ENCODE measurements around the gene IL27RA.
A peak's percentile ranks its signal among the peaks of the same experiment; 100 is the strongest.

The IL27RA gene

GRCh38 chr19:14089662-14090508 is 58.3 kb downstream of the IL27RA start:
- peak; percentile 69 for DNase-seq

GRCh38 chr19:14090509-14091080 is 59.0 kb downstream of the IL27RA start, which contains the start of gene SAMD1:
SAMD1 (minus strand) TSS chr19:14090751.
- peak; percentile 96 for DNase-seq

- DNase-seq = peak; percentile 65
Observed at GRCh38 chr19:14091081-14091812, 59.7 kb downstream of the IL27RA start.

GRCh38 chr19:14091813-14092462 is 60.4 kb downstream of the IL27RA start:
- peak; percentile 70 for DNase-seq

- no peak for DNase-seq
Observed at GRCh38 chr19:14093117-14093823, 61.7 kb downstream of the IL27RA start.

GRCh38 chr19:14094854-14095253 is 63.3 kb downstream of the IL27RA start:
- no peak for DNase-seq

- DNase-seq = no peak
Observed at GRCh38 chr19:14096272-14096992, 64.9 kb downstream of the IL27RA start.

- no peak for DNase-seq
Observed at GRCh38 chr19:14097532-14098151, 66.1 kb downstream of the IL27RA start.

- DNase-seq = no peak
Observed at GRCh38 chr19:14101003-14101545, 69.5 kb downstream of the IL27RA start.

GRCh38 chr19:14102102-14102696 is 70.6 kb downstream of the IL27RA start:
- DNase-seq = no peak

GRCh38 chr19:14102756-14103155 is 71.2 kb downstream of the IL27RA start:
- DNase-seq = no peak
